Neural cell (in vitro differentiated cells): ENCODE measurements around the gene MARVELD2. TPM values are rescaled to one million over a fixed set of nuclear protein-coding genes. Genes with fewer than 3 reads are reported as not detected.
"Not testable (repeated sequence)": the region's sequence is repeated elsewhere in the genome, so short reads cannot be mapped to it uniquely, and the experiment has no call there.

Experiments
- H2AFZ ChIP-seq: fragments of 200-600, 300-800 bp; sonication (generic), shearing (Covaris generic); 2 replicates; pipeline ENCODE4 v1.6.0; 2014; ENCODE audit warnings: low read depth, mild to moderate bottlenecking, antibody characterized with exemption, low read length, moderate library complexity
- H3F3A ChIP-seq: fragments of 200-600 bp; shearing (Covaris generic); 2 replicates; pipeline ENCODE4 v1.6.1; 2016; ENCODE audit warnings: mild to moderate bottlenecking, moderate library complexity, mixed read lengths, antibody characterized with exemption, low read length; ENCODE audit not compliant: insufficient read depth, poor library complexity, severe bottlenecking
- H3K27ac ChIP-seq: fragments of 200-600, 300-800 bp; sonication (generic), shearing (Covaris generic); 2 replicates; pipeline ENCODE4 v1.5.1; 2014; ENCODE audit warnings: mild to moderate bottlenecking, low read length, moderate library complexity
- H3K27me3 ChIP-seq: fragments of 300-800, 200-600 bp; sonication (generic), shearing (Covaris generic); 2 replicates; pipeline ENCODE4 v1.6.0; 2014; ENCODE audit warnings: mild to moderate bottlenecking, low read depth, low read length, moderate library complexity; ENCODE audit not compliant: insufficient read depth
- H3K36me3 ChIP-seq: fragments of 300-800, 200-600 bp; sonication (generic), shearing (Covaris generic); 2 replicates; pipeline ENCODE4 v1.5.1; 2014; ENCODE audit warnings: mild to moderate bottlenecking, antibody characterized with exemption, low read length, moderate library complexity; ENCODE audit not compliant: insufficient read depth
- H3K4me2 ChIP-seq: fragments of 300-800, 200-600 bp; sonication (generic), shearing (Covaris generic); 2 replicates; pipeline ENCODE4 v1.6.0; 2014; ENCODE audit warnings: mild to moderate bottlenecking, low read length
- H3K4me3 ChIP-seq: fragments of 300-800, 200-600 bp; sonication (generic), shearing (Covaris generic); 2 replicates; pipeline ENCODE4 v1.5.1; 2014; ENCODE audit warnings: mild to moderate bottlenecking, low read length, moderate library complexity
- H3K79me2 ChIP-seq: fragments of 200-600 bp; shearing (Covaris generic); replicated peaks from 2 replicates; pipeline ENCODE4 v1.6.0; 2014; ENCODE audit warnings: mild to moderate bottlenecking, low read length, moderate library complexity; ENCODE audit not compliant: insufficient read depth
- H3K9ac ChIP-seq: fragments of 300-800, 200-600 bp; sonication (generic), shearing (Covaris generic); 2 replicates; pipeline ENCODE4 v1.6.1; 2016; ENCODE audit warnings: mild to moderate bottlenecking, low read length, mixed read lengths
- H3K9me2 ChIP-seq: fragments of 200-600 bp; shearing (Covaris generic); 2 replicates; pipeline ENCODE4 v1.6.1; 2016; ENCODE audit warnings: mild to moderate bottlenecking, low read length, mixed read lengths; ENCODE audit not compliant: insufficient read depth
- H3K9me3 ChIP-seq: fragments of 200-600, 300-800 bp; sonication (generic), shearing (Covaris generic); 2 replicates; pipeline ENCODE4 v1.6.1; 2016; ENCODE audit warnings: mild to moderate bottlenecking, mixed run types, low read length, moderate library complexity, mixed read lengths
- H4K20me1 ChIP-seq: fragments of 200-600 bp; shearing (Covaris generic); 2 replicates; pipeline ENCODE4 v1.6.1; 2016; ENCODE audit warnings: mild to moderate bottlenecking, mixed run types; ENCODE audit not compliant: insufficient read depth
- CTCF ChIP-seq: fragments of 450-650 bp; IDR thresholded peaks from 2 replicates; pipeline ENCODE4 v1.5.1; 2014; ENCODE audit warnings: antibody characterized with exemption, mild to moderate bottlenecking, moderate library complexity; ENCODE audit not compliant: poor library complexity, severe bottlenecking
- EP300 ChIP-seq: fragments of 450-650 bp; conservative IDR thresholded peaks from 2 replicates; pipeline ENCODE4 v1.6.1; 2014; ENCODE audit warnings: antibody characterized with exemption, mild to moderate bottlenecking, moderate library complexity; ENCODE audit not compliant: poor library complexity, severe bottlenecking
- EZH2 ChIP-seq: fragments of 200-600, 300-800 bp; shearing (Covaris generic), sonication (generic); IDR thresholded peaks from 2 replicates; pipeline ENCODE4 v1.6.1; 2014; ENCODE audit warnings: antibody characterized with exemption, low read length, borderline replicate concordance, mild to moderate bottlenecking; ENCODE audit not compliant: insufficient read depth, poor library complexity, severe bottlenecking
- MXI1 ChIP-seq: fragments of 450-650 bp; conservative IDR thresholded peaks from 2 replicates; pipeline ENCODE4 v1.6.1; 2014; ENCODE audit warnings: antibody characterized with exemption, mild to moderate bottlenecking; ENCODE audit not compliant: poor library complexity, severe bottlenecking
- POLR2AphosphoS5 ChIP-seq: IDR thresholded peaks from 2 replicates; pipeline ENCODE4 v1.6.1; 2012
- RAD21 ChIP-seq: fragments of 450-650 bp; conservative IDR thresholded peaks from 2 replicates; pipeline ENCODE4 v1.6.1; 2014; ENCODE audit warnings: antibody characterized with exemption, mild to moderate bottlenecking, moderate library complexity
- REST ChIP-seq: IDR thresholded peaks from 2 replicates; pipeline ENCODE4 v1.6.1; 2012; ENCODE audit warnings: borderline replicate concordance
- SMC3 ChIP-seq: fragments of 450-650 bp; conservative IDR thresholded peaks from 2 replicates; pipeline ENCODE4 v1.6.1; 2014; ENCODE audit warnings: antibody characterized with exemption, mild to moderate bottlenecking, moderate library complexity; ENCODE audit not compliant: poor library complexity
- TAF1 ChIP-seq: IDR thresholded peaks from 2 replicates; pipeline ENCODE4 v1.6.1; 2012; ENCODE audit warnings: low read depth
- polyA plus RNA-seq: library from polyadenylated mRNA; depleted of rRNA; stranded (reverse); fragments of >200 nt; gene quantifications from 2 replicates; pipeline ENCODE4 v1.2.3, GENCODE V29; 2014

MARVELD2 gene
- polyA plus RNA-seq, 1 donor from 2014 or later = not detected

GRCh38 chr5:69468631-69469030, 53.7 kb downstream of the MARVELD2 start:
- no peaks in the 10 kb centered on the region for H3F3A ChIP-seq
- no peaks in the 10 kb centered on the region for H3K9me2 ChIP-seq

GRCh38 chr5:69471516-69471915, 56.6 kb downstream of the MARVELD2 start:
- not testable (repeated sequence) for H3K27ac ChIP-seq, H3K9me3 ChIP-seq, H3K4me2 ChIP-seq, H3K4me3 ChIP-seq, H3K9me2 ChIP-seq, H2AFZ ChIP-seq, H3K27me3 ChIP-seq, H3K79me2 ChIP-seq, H4K20me1 ChIP-seq, H3F3A ChIP-seq, H3K36me3 ChIP-seq, H3K9ac ChIP-seq

More at GRCh38 chr5:69468631-69469030, 53.7 kb downstream of the MARVELD2 start:
- Histone ChIP-seq H3K27ac (no peak overlapping the region), H3K4me3 (no peak overlapping the region), H3K27me3 (no peaks in the 10 kb centered on the region), H3K79me2 (no peaks in the 10 kb centered on the region), H3K9me3 (no peaks in the 10 kb centered on the region), H3K9ac (no peak overlapping the region), H3K36me3 (no peaks in the 10 kb centered on the region), H3K4me2 (no peak overlapping the region), H4K20me1 (no peaks in the 10 kb centered on the region), H2AFZ (no peak overlapping the region)
- TF ChIP-seq SMC3 (no peak), POLR2AphosphoS5 (no peak), REST (no peak), MXI1 (no peak), EP300 (no peak), RAD21 (no peak), CTCF (no peak), EZH2 (no peak), TAF1 (no peak)

GRCh38 chr5:69472535-69473143, 57.7 kb downstream of the MARVELD2 start:
- not testable (repeated sequence) for H3K79me2 ChIP-seq, H3K9ac ChIP-seq, H4K20me1 ChIP-seq, H3K9me2 ChIP-seq, H3K4me2 ChIP-seq, H3K9me3 ChIP-seq, H3K4me3 ChIP-seq, H3K27ac ChIP-seq, H3F3A ChIP-seq, H3K36me3 ChIP-seq, H3K27me3 ChIP-seq, H2AFZ ChIP-seq
